ENCODE data around the gene ADAMTS18. TPM values are rescaled to one million over a fixed set of nuclear protein-coding genes. Genes with fewer than 3 reads are reported as not detected.
"Not testable (repeated sequence)": the region's sequence is repeated elsewhere in the genome, so short reads cannot be mapped to it uniquely, and the experiment has no call there.

ADAMTS18 gene
- total RNA-seq, 2 donors from 2014 or later = not detected

GRCh38 chr16:77295896-77296295 lies 138.9 kb downstream of the ADAMTS18 start:
- no peaks in the 10 kb centered on the region for H3K9me3 Mint-ChIP-seq

GRCh38 chr16:77290451-77291115 lies 144.3 kb downstream of the ADAMTS18 start:
- H3K9me3 Mint-ChIP-seq = no peaks in the 10 kb centered on the region
- H3K36me3 Mint-ChIP-seq = no peaks in the 10 kb centered on the region
- H3K27ac Mint-ChIP-seq = no peak overlapping the region
- ATAC-seq (peak in 1 of 2 donors; percentile 38), DNase-seq (ENCODE audit: low spot score in 2 of 2) (no peak)

More at GRCh38 chr16:77295896-77296295, 138.9 kb downstream of the ADAMTS18 start:
- H3K27ac Mint-ChIP-seq = no peak overlapping the region
- DNase-seq (ENCODE audit: low spot score in 2 of 2) (no peak), ATAC-seq (no peak)
- H3K36me3 Mint-ChIP-seq = no peaks in the 10 kb centered on the region

DNA sequence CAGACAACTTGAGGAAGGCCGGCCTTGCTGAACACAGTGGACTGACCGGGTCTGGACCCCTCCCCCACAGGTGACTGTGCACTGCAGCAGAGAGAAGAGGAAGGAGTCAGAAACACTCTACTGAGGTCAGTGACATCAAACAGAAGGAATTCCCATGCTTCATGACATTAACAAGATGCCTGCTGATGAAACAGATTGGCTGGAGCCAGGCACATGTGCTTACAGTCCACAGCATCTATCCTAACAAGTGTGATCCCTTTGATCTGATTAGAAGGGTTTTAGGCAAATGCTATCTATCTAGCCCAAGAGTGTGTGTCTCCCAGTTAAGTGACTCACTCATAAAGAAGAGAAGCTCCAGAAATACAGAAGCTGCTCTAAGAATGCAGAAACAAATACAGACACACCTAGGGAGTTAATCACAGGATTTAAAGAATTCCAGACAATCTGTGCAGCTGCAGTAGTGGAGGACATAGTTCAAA lies 145.5 kb downstream of the ADAMTS18 start:
- Mint-ChIP-seq H3K27ac (no peak overlapping the region), H3K9me3 (no peaks in the 10 kb centered on the region), H3K36me3 (no peaks in the 10 kb centered on the region)
- DNase-seq (ENCODE audit: low spot score in 2 of 2) (no peak), ATAC-seq (no peak)

GRCh38 chr16:77288222-77288621 lies 146.6 kb downstream of the ADAMTS18 start:
- no peak overlapping the region for H3K27ac Mint-ChIP-seq
- no peaks in the 10 kb centered on the region for H3K9me3 Mint-ChIP-seq
- DNase-seq (ENCODE audit: low spot score in 2 of 2) (no peak), ATAC-seq (peak in 1 of 2 donors; percentile 73)
- no peaks in the 10 kb centered on the region for H3K36me3 Mint-ChIP-seq

GRCh38 chr16:77285676-77286075 lies 149.2 kb downstream of the ADAMTS18 start:
- DNase-seq (ENCODE audit: low spot score in 2 of 2) (no peak), ATAC-seq (no peak)
- H3K36me3 Mint-ChIP-seq = no peaks in the 10 kb centered on the region
- H3K9me3 Mint-ChIP-seq = no peaks in the 10 kb centered on the region
- H3K27ac Mint-ChIP-seq = no peak overlapping the region

DNA sequence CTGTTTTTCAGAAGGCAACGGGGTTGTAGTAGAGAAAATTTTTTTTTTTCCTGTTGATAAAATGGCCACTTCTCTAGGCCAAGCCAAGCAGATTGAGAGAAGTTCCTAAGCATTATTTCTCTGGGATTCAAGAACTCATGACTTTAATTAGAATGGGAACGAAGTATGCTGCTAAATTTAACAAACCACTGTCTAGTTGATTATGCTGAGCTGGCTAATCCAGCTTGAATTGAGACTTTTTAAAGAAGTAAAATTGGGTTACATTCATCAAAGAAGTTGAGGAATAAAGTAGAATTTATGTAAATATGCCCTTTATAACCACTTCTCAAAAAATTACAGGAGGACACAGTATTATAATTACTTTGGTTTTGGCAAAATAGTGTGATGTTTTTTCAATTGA lies 152.5 kb downstream of the ADAMTS18 start:
- ATAC-seq (no peak), DNase-seq (ENCODE audit: low spot score in 2 of 2) (no peak)
- Mint-ChIP-seq H3K9me3 (no peaks in the 10 kb centered on the region), H3K27ac (no peak overlapping the region), H3K36me3 (no peaks in the 10 kb centered on the region)

GRCh38 chr16:77279316-77279715 lies 155.5 kb downstream of the ADAMTS18 start:
- not testable (repeated sequence) for DNase-seq (ENCODE audit: low spot score in 2 of 2); ATAC-seq; H3K36me3 Mint-ChIP-seq; H3K27ac Mint-ChIP-seq; H3K9me3 Mint-ChIP-seq

DNA sequence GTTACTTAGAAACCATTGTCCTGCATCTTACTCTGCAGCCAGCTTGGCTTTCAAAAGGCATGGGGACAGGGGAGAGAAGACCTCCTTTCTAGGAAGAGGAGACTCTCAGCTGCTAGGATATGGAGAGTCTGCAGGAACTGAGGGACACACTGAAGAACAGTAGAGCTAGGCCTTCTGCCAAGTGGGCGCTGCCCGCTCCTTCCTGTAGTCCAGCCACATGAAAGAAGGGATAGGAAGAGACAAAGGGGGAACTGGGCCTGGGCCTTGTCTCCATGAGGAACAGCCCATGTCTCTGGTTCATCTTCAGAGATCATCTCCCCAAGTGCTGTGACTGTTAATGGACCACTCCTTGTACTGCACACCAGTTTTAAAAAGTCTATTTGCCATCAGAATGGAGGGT lies 157.3 kb downstream of the ADAMTS18 start:
- H3K27ac Mint-ChIP-seq = peak overlapping the region in 1 of 2 donors; percentile 50
- DNase-seq (ENCODE audit: low spot score in 2 of 2) (no peak), ATAC-seq (no peak)
- H3K9me3 Mint-ChIP-seq = no peaks in the 10 kb centered on the region
- no peaks in the 10 kb centered on the region for H3K36me3 Mint-ChIP-seq

DNA sequence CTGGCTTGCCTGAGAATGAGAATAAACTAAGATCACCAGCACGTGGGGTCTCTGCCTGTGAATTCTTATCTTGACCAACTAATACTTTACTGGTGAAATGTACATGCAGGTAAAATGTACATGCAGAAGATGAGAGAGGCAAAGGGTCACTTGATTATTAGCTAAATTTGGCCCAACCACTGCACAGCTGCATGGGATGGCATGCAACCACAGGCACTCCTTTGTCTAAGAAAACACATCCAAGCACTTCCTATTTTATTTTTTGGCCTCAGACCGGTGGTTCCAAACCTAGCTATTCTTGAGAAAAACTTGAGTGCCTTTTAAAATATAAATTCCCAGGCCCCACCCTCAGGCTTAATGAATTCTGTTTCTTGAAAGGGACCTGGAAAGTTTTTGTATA lies 157.7 kb downstream of the ADAMTS18 start:
- H3K36me3 Mint-ChIP-seq = no peaks in the 10 kb centered on the region
- no peaks in the 10 kb centered on the region for H3K9me3 Mint-ChIP-seq
- DNase-seq (ENCODE audit: low spot score in 2 of 2) (no peak), ATAC-seq (no peak)
- H3K27ac Mint-ChIP-seq = no peak overlapping the region

DNA sequence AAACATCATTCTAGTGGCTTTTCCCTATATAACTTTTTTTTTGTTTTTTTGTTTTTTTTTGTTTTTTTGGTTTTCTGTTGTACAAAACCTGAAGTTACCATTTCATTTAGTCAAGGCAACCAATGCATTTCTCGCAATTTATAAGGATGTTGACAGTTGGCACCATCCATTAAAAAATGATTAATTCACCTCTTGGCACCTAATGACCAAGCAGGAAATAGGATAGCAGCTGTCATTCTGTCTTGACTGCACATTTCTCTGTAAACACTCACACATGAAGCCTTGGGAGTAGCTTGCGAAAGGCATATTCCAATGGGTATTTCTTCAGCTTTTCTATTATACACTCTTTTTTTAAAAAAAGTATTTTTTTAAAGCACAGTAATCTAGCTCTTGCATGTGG lies 158.2 kb downstream of the ADAMTS18 start:
- ATAC-seq (no peak), DNase-seq (ENCODE audit: low spot score in 2 of 2) (no peak)
- no peaks in the 10 kb centered on the region for H3K9me3 Mint-ChIP-seq
- no peak overlapping the region for H3K27ac Mint-ChIP-seq
- H3K36me3 Mint-ChIP-seq = no peaks in the 10 kb centered on the region

- H3K36me3 Mint-ChIP-seq; H3K9me3 Mint-ChIP-seq; DNase-seq (ENCODE audit: low spot score in 2 of 2); ATAC-seq; H3K27ac Mint-ChIP-seq: not testable (repeated sequence)
Observed at GRCh38 chr16:77275303-77275702, 159.5 kb downstream of the ADAMTS18 start.

DNA sequence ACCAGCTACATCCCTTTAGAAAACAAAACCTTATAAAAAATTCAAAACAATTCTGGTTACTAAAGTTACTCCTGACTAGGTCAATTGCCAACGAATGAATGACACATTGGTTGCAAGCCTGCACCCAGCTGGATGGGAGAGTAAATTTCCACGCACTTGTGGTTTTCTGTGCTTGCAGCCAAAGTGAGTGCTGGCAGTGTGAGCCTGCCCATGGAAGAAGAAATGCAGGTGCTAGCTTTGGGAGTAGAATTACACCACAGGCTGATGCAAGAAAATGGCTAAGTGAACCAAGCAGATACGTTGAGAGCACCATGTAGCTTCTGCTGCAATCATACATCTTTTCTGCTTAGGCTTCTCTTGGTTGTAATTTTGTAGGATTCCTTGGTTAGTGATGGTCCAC lies 161.0 kb downstream of the ADAMTS18 start:
- Mint-ChIP-seq H3K36me3 (no peaks in the 10 kb centered on the region), H3K27ac (no peak overlapping the region), H3K9me3 (no peaks in the 10 kb centered on the region)
- no peak for DNase-seq (ENCODE audit: low spot score in 2 of 2)
- ATAC-seq = no peak

DNA sequence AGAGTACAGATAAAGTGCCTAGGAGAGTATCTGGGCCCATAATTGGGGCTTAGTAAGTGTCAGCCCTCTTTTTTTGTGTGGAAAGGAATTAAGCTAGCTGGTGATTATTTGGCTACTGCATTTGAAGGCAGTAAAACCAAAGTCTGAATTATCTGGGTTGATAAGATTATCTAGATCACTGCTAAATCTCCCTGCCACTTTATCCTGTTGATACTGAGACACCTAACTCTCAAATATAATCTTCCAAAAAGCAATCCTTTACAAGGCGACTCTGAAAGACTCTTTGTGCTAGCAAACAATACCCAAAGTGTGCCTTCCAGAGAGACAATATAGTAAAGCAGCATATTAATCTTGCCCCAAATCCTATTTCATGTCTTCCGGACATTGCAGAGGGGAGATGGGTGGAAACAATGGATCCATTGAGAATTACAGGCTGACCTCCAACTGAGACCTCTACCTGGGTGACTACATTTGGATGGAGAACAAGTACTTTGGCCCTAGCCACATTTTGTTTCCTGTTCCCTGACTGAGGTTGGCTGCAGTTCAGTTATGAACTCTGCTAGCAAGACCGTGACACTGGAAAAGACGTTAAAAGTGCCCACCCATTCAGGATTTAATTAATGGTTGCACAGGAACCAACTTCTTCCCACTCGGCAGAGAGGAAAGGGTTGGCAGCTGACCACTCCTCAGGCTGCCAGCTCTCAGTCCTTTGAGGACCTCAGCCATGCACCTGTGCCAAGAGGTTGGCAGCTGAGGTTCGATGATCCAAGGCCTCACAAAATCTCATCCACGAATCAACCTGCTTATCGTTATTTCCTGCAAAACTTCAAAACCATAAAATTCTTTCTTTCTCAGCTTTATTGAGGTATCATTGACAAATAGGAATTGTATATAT lies 163.1 kb downstream of the ADAMTS18 start:
- Mint-ChIP-seq H3K36me3 (peaks cover 0 to 2% of the 10 kb centered on the region in 2 donors), H3K9me3 (peaks cover 0 to 1% of the 10 kb centered on the region in 2 donors), H3K27ac (no peak overlapping the region)
- no peak for ATAC-seq
- no peak for DNase-seq (ENCODE audit: low spot score in 2 of 2)

- not testable (repeated sequence) for H3K27ac Mint-ChIP-seq; ATAC-seq; H3K36me3 Mint-ChIP-seq; DNase-seq (ENCODE audit: low spot score in 2 of 2); H3K9me3 Mint-ChIP-seq
Observed at GRCh38 chr16:77266185-77266584, 168.6 kb downstream of the ADAMTS18 start.

DNA sequence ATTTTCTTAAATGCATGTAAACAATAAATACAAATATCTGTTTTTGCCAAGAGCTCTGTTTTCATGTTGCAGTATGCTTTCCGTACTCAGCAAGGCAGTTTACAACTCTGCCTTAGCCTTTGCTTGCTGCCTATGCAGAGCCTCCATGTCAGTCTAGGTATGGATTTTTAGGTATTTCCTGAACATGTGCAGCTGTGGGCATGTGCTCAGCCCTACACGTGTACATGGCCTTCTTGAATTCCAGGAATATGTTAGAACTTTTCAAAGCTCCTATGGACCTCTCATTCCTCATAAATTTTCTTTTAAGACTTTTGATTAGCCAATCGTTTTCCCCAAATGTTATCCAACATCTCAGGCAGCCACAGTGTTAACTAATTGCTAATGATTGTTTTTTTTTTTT lies 171.9 kb downstream of the ADAMTS18 start:
- H3K36me3 Mint-ChIP-seq = peaks cover 0 to 9% of the 10 kb centered on the region in 2 donors
- H3K27ac Mint-ChIP-seq = no peak overlapping the region
- no peak for ATAC-seq
- no peak for DNase-seq (ENCODE audit: low spot score in 2 of 2)
- peaks cover 0 to 9% of the 10 kb centered on the region in 2 donors for H3K9me3 Mint-ChIP-seq

DNA sequence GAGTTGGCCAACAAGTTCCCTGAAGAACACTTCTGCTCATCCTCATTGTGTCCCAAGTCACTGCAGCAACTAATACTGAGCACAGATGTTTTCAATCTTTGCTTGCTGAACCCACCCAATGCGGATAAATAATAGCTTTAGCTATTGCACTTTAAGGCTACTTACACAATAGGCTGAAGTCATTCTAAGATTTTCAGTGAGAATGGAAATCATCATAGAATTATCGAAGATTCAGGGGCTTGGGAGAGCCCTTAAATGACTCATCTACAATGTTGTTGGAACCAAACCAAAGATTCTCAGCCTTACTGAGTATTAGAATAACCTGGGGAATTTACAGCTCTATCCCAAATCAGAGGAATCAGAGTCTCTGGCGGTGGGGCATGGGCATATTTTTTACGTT lies 184.4 kb downstream of the ADAMTS18 start:
- ATAC-seq = no peak
- Mint-ChIP-seq H3K9me3 (no peaks in the 10 kb centered on the region), H3K36me3 (no peaks in the 10 kb centered on the region), H3K27ac (no peak overlapping the region)
- no peak for DNase-seq (ENCODE audit: low spot score in 2 of 2)

- Mint-ChIP-seq H3K27ac (no peak overlapping the region), H3K9me3 (no peaks in the 10 kb centered on the region), H3K36me3 (no peaks in the 10 kb centered on the region)
- DNase-seq (ENCODE audit: low spot score in 2 of 2) = no peak
- no peak for ATAC-seq
Observed at GRCh38 chr16:77246150-77246549, 188.7 kb downstream of the ADAMTS18 start.
